Stimulated activated CD8-positive, alpha-beta memory T cell treated with anti-CD3 and anti-CD28 coated beads, Interleukin-15, amount 100 ng/mL, for 1 hour (primary cell): ENCODE results near the gene SLC39A8.
"Not testable (repeated sequence)": the region's sequence is repeated elsewhere in the genome, so short reads cannot be mapped to it uniquely, and the experiment has no call there.

Source experiments
- DNase-seq: peaks from one replicate; pipeline ENCODE4 v3.0.0-alpha.2; 2020; ENCODE audit warnings: low read depth

The SLC39A8 gene

GRCh38 chr4:102299354-102300107, 45.8 kb downstream of the SLC39A8 start:
- no peak for DNase-seq

- no peak for DNase-seq
These were observed 46.6 kb downstream of the SLC39A8 start for GRCh38 chr4:102298716-102299115.

- DNase-seq = no peak
These were observed 50.0 kb downstream of the SLC39A8 start for GRCh38 chr4:102295153-102295862.

GRCh38 chr4:102288497-102288896, 56.8 kb downstream of the SLC39A8 start:
- no peak for DNase-seq

- no peak for DNase-seq
These were observed 59.5 kb downstream of the SLC39A8 start for GRCh38 chr4:102285831-102286230.

GRCh38 chr4:102281171-102281839, 64.0 kb downstream of the SLC39A8 start:
- no peak for DNase-seq

- DNase-seq = not testable (repeated sequence)
These were observed 72.0 kb downstream of the SLC39A8 start for GRCh38 chr4:102273317-102273716.

GRCh38 chr4:102272318-102272717, 73.0 kb downstream of the SLC39A8 start:
- DNase-seq = no peak

GRCh38 chr4:102268355-102268754, 76.9 kb downstream of the SLC39A8 start:
- DNase-seq = no peak

- no peak for DNase-seq
These were observed 82.1 kb downstream of the SLC39A8 start for GRCh38 chr4:102263024-102263787.

GRCh38 chr4:102259702-102260101, 85.6 kb downstream of the SLC39A8 start:
- DNase-seq = no peak

- DNase-seq = no peak
These were observed 86.2 kb downstream of the SLC39A8 start for GRCh38 chr4:102259081-102259480.

GRCh38 chr4:102256321-102256720, 89.0 kb downstream of the SLC39A8 start:
- DNase-seq = no peak

GRCh38 chr4:102253860-102254259, 91.4 kb downstream of the SLC39A8 start:
- DNase-seq = no peak

GRCh38 chr4:102252171-102252570, 93.1 kb downstream of the SLC39A8 start:
- no peak for DNase-seq

GRCh38 chr4:102250341-102250740, 94.9 kb downstream of the SLC39A8 start:
- DNase-seq = no peak

- DNase-seq = no peak
These were observed 98.2 kb downstream of the SLC39A8 start for GRCh38 chr4:102247041-102247440.

GRCh38 chr4:102246416-102246815, 98.9 kb downstream of the SLC39A8 start:
- DNase-seq = no peak

GRCh38 chr4:102244878-102245535, 100.3 kb downstream of the SLC39A8 start:
- no peak for DNase-seq

- not testable (repeated sequence) for DNase-seq
These were observed 102.0 kb downstream of the SLC39A8 start for GRCh38 chr4:102243296-102243695.

GRCh38 chr4:102234243-102234838, 110.9 kb downstream of the SLC39A8 start:
- no peak for DNase-seq
